ENCODE data around the gene ZNRF3.

Gene ZNRF3

GRCh38 chr22:28953976-28954880 lies 70.9 kb downstream of the ZNRF3 start:
- DNase-seq, result no peak

GRCh38 chr22:28955817-28956216 lies 72.4 kb downstream of the ZNRF3 start:
- no peak for DNase-seq

GRCh38 chr22:28956506-28956905 lies 73.1 kb downstream of the ZNRF3 start:
- DNase-seq, result no peak

- DNase-seq, result peak in 1 of 2 donors; percentile 60
Observed at GRCh38 chr22:28958611-28959010, 75.2 kb downstream of the ZNRF3 start.

- DNase-seq, result no peak
Observed at GRCh38 chr22:28962042-28962554, 78.7 kb downstream of the ZNRF3 start.

- DNase-seq, result no peak
Observed at GRCh38 chr22:28963362-28963761, 80.0 kb downstream of the ZNRF3 start.

GRCh38 chr22:28967163-28967665 lies 83.8 kb downstream of the ZNRF3 start:
- no peak for DNase-seq

GRCh38 chr22:28967969-28968368 lies 84.6 kb downstream of the ZNRF3 start:
- no peak for DNase-seq

- DNase-seq, result no peak
Observed at GRCh38 chr22:28969401-28970168, 86.2 kb downstream of the ZNRF3 start.

GRCh38 chr22:28973352-28973751 lies 90.0 kb downstream of the ZNRF3 start:
- no peak for DNase-seq

- DNase-seq, result no peak
Observed at GRCh38 chr22:28977060-28977459, 93.7 kb downstream of the ZNRF3 start.

- no peak for DNase-seq
Observed at GRCh38 chr22:28977481-28977971, 94.2 kb downstream of the ZNRF3 start.

- DNase-seq, result peak in 1 of 2 donors; percentile 17
Observed at GRCh38 chr22:28978158-28978557, 94.8 kb downstream of the ZNRF3 start.

- DNase-seq, result no peak
Observed at GRCh38 chr22:28978863-28979796, 95.8 kb downstream of the ZNRF3 start.

- no peak for DNase-seq
Observed at GRCh38 chr22:28980326-28980725, 97.0 kb downstream of the ZNRF3 start.

- no peak for DNase-seq
Observed at GRCh38 chr22:28981818-28982499, 98.6 kb downstream of the ZNRF3 start.

GRCh38 chr22:28983190-28983589 lies 99.8 kb downstream of the ZNRF3 start:
- DNase-seq, result no peak

- DNase-seq, result no peak
Observed at GRCh38 chr22:28983788-28984441, 100.5 kb downstream of the ZNRF3 start.

GRCh38 chr22:28984482-28985158 lies 101.2 kb downstream of the ZNRF3 start:
- DNase-seq, result no peak

- no peak for DNase-seq
Observed at GRCh38 chr22:28985581-28986290, 102.4 kb downstream of the ZNRF3 start.

Measured in hippocampal formation (tissue), 2 donors.